Endothelial cell of umbilical vein (primary cell): ENCODE measurements around the gene GRM2. TPM values are rescaled to one million over a fixed set of nuclear protein-coding genes. Genes with fewer than 3 reads are reported as not detected.

Experiments used
- BruUV-seq: library from RNA; stranded (reverse); fragments of 400-500 nt; replicated peaks from 2 replicates; lab custom pipeline; 2021; lab: Mats Ljungman, UMichigan
- CTCF ChIA-PET: fragments of 300-600, 350-600 bp; sonication (Branson Sonifier 250); formaldehyde crosslinking; loops from one replicate; lab custom pipeline; 2021; ENCODE audit warnings: antibody characterized with exemption, inconsistent platforms; lab: Charles Lee
- POLR2A ChIA-PET: fragments of 300-600, 350-600 bp; sonication (Branson Sonifier 250); formaldehyde crosslinking; loops from one replicate; lab custom pipeline; 2021; ENCODE audit warnings: antibody characterized with exemption, inconsistent platforms; lab: Charles Lee
- DNase-seq: peaks from one replicate; pipeline ENCODE4 v3.0.0-alpha.2; 2011; ENCODE audit warnings: low read depth, low spot score
- FAIRE-seq: peaks from 2 replicates; lab custom pipeline; 2011; peaks lifted over from hg19 to GRCh38; lab: Jason Lieb, UNC
- H2AFZ ChIP-seq: 2 replicates; pipeline ENCODE4 v1.6.0; 2012; ENCODE audit warnings: low read depth, low read length, control low read depth, inconsistent platforms
- H3K27ac ChIP-seq: 2 replicates; pipeline ENCODE4 v1.5.1; 2011; ENCODE audit warnings: low read depth, mild to moderate bottlenecking, control low read depth, low read length, moderate library complexity; ENCODE audit not compliant: insufficient read depth
- H3K27me3 ChIP-seq, 2 experiments: 2 replicates each; pipeline versions ENCODE4 v1.6.0 to v1.6.1; 2011; ENCODE audit warnings: low read length in 2 of 2, mixed read lengths in 1 of 2; ENCODE audit not compliant: control insufficient read depth in 2 of 2, insufficient read depth in 2 of 2
- H3K36me3 ChIP-seq, 2 experiments: 2 replicates in 1 of 2; 3 replicates in 1 of 2; pipeline ENCODE4 v1.5.1; 2011; ENCODE audit warnings: low read length in 2 of 2, mild to moderate bottlenecking in 1 of 2, moderate library complexity in 1 of 2; ENCODE audit not compliant: control insufficient read depth in 2 of 2, insufficient read depth in 2 of 2; ENCODE audit errors: extremely low read depth in 1 of 2
- H3K4me1 ChIP-seq: 3 replicates; pipeline ENCODE4 v1.5.1; 2011; ENCODE audit warnings: mild to moderate bottlenecking, low read length; ENCODE audit not compliant: control insufficient read depth, insufficient read depth; ENCODE audit errors: extremely low read depth
- H3K4me2 ChIP-seq: 2 replicates; pipeline ENCODE4 v1.6.1; 2011; ENCODE audit warnings: low read length, control low read depth, mixed read lengths; ENCODE audit not compliant: insufficient read depth
- H3K4me3 ChIP-seq, 3 experiments: fragments of 200-600 bp in 1 of 3; sonication (generic), shearing (Covaris generic) in 1 of 3; replicated peaks in 1 of 3; 2 replicates each; pipeline ENCODE4 v1.5.1; 2011 to 2016; ENCODE audit warnings: control low read depth in 3 of 3, low read length in 3 of 3, mild to moderate bottlenecking in 2 of 3, inconsistent platforms in 1 of 3, low read depth in 1 of 3, moderate library complexity in 1 of 3; ENCODE audit not compliant: insufficient read depth in 1 of 3
- H3K79me2 ChIP-seq: 2 replicates; pipeline ENCODE4 v1.6.0; 2012; ENCODE audit warnings: low read length, inconsistent platforms; ENCODE audit not compliant: control insufficient read depth, insufficient read depth
- H3K9ac ChIP-seq: replicated peaks from 2 replicates; pipeline ENCODE3; 2011; ENCODE audit warnings: low read length, control low read depth; ENCODE audit not compliant: insufficient read depth; ENCODE audit errors: extremely low read depth
- H3K9me1 ChIP-seq: replicated peaks from 3 replicates; pipeline ENCODE4 v1.6.0; 2011; ENCODE audit warnings: mild to moderate bottlenecking, low read length; ENCODE audit not compliant: control insufficient read depth, insufficient read depth; ENCODE audit errors: extremely low read depth
- H3K9me3 ChIP-seq: replicated peaks from 2 replicates; pipeline ENCODE4 v1.5.1; 2012; ENCODE audit warnings: low read length, inconsistent platforms; ENCODE audit not compliant: control insufficient read depth, insufficient read depth
- H4K20me1 ChIP-seq: replicated peaks from 2 replicates; pipeline ENCODE3; 2011; ENCODE audit warnings: mild to moderate bottlenecking, low read length; ENCODE audit not compliant: control insufficient read depth, insufficient read depth; ENCODE audit errors: extremely low read depth
- EZH2 ChIP-seq: IDR thresholded peaks from 2 replicates; pipeline ENCODE4 v1.6.1; 2012; ENCODE audit warnings: borderline replicate concordance, low read depth, mild to moderate bottlenecking, moderate library complexity, low read length, inconsistent platforms; ENCODE audit not compliant: severe bottlenecking
- FOS ChIP-seq: IDR thresholded peaks from 2 replicates; pipeline ENCODE4 v1.6.1; 2011; ENCODE audit warnings: mild to moderate bottlenecking, low read length, moderate library complexity, borderline replicate concordance; ENCODE audit not compliant: insufficient read depth
- GATA2 ChIP-seq: IDR thresholded peaks from 2 replicates; pipeline ENCODE4 v1.7.0; 2011; ENCODE audit warnings: low read depth, mild to moderate bottlenecking, moderate library complexity, mixed read lengths, low read length; ENCODE audit not compliant: insufficient read length, insufficient read depth
- JUN ChIP-seq: IDR thresholded peaks from 2 replicates; pipeline ENCODE4 v1.6.1; 2011; ENCODE audit warnings: borderline replicate concordance, low read depth; ENCODE audit not compliant: insufficient read length, insufficient read depth
- POLR2A ChIP-seq: IDR thresholded peaks from 2 replicates; pipeline ENCODE4 v1.6.1; 2012; ENCODE audit warnings: low read depth, mild to moderate bottlenecking, control low read depth, low read length
- POLR2AphosphoS5 ChIP-seq: IDR thresholded peaks from 2 replicates; pipeline ENCODE4 v1.6.1; 2012; ENCODE audit warnings: low read depth, mild to moderate bottlenecking, control low read depth, low read length, moderate library complexity; ENCODE audit not compliant: insufficient read depth
- dilution Hi-C: fragments of 300-500 bp; cut with MboI; formaldehyde crosslinking; loops from one replicate; pipeline ENCODE4 v1.15.0; 2019; ENCODE audit warnings: low sequenced_read_pairs; ENCODE audit not compliant: extremely low pct_ligation_motif_present
- intact Hi-C: fragments of 100-400 bp; cut with micrococcal nuclease; formaldehyde crosslinking; loops from one replicate; pipeline ENCODE4 v1.10.0; 2022
- polyA plus RNA-seq, 4 experiments: library from polyadenylated mRNA; depleted of rRNA in 3 of 4; stranded (reverse) in 3 of 4; unstranded in 1 of 4; fragments of >200 nt; gene quantifications; 2 replicates each; pipeline versions ENCODE4 v1.2.1 to v1.2.3, GENCODE V29; 2011 to 2012; ENCODE audit warnings: missing spikeins in 1 of 4
- small RNA-seq: library from RNA; depleted of rRNA; stranded (forward); fragments of <200 nt; gene quantifications from one replicate; pipeline ENCODE3, GENCODE V24; 2012; ENCODE audit warnings: low replicate concordance, low read depth; ENCODE audit not compliant: insufficient read depth, insufficient read length
- total RNA-seq: library from RNA; stranded (reverse); gene quantifications from 2 replicates; pipeline ENCODE4 v1.2.3, GENCODE V29; 2021
- TF ChIP-seq, protein P1 (sequence below): IDR thresholded peaks from 2 replicates; pipeline ENCODE4 v1.6.1; 2011; ENCODE audit not compliant: insufficient read depth, insufficient read length
- TF ChIP-seq, protein P2 (sequence below), 2 donors: IDR thresholded peaks; 1 replicate in 1 of 2; 2 replicates in 1 of 2; pipeline ENCODE4 v1.5.1; 2011; ENCODE audit warnings: low read length in 2 of 2, mild to moderate bottlenecking in 2 of 2, moderate library complexity in 2 of 2, control low read depth in 1 of 2, inconsistent platforms in 1 of 2, low read depth in 1 of 2; ENCODE audit not compliant: insufficient read depth in 1 of 2; ENCODE audit errors: extremely low read depth in 1 of 2

The GRM2 gene
- total and polyA plus RNA-seq, 2 donors (not counting 3 experiments of a cell fraction or from before 2014, with no cell fraction given), result 0.10 to 0.51 TPM

DNA sequence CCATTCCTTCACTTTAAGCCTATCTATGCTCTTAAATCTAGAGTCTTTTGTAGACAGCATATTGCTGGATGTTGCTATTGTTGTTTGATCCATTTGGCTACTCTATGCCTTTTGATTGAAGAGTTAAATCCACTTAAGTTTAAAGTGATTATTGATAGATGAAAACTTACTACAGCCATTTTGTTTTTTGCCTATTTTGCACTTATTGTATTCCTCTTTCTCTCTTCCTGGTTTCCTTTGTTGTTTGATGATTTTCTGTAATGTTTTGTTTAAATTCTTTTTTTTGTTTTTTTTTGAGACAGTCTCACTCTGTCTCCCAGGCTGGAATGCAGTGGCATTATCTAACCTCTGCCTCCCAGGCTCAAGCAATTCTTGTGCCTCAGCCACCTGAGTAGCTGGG, 52.3 kb downstream of the GRM2 start:
- Histone ChIP-seq H3K9me1 (no peaks in the 10 kb centered on the region), H2AFZ (no peak overlapping the region), H3K36me3 (no peaks in the 10 kb centered on the region), H3K9me3 (no peaks in the 10 kb centered on the region), H3K4me2 (no peak overlapping the region), H3K27me3 (no peaks in the 10 kb centered on the region), H4K20me1 (no peaks in the 10 kb centered on the region), H3K27ac (no peak overlapping the region), H3K4me3 (no peak overlapping the region), H3K4me1 (no peaks in the 10 kb centered on the region), H3K79me2 (no peaks in the 10 kb centered on the region), H3K9ac (no peak overlapping the region)
- ChIA-PET POLR2A (no interaction called here), CTCF (no interaction called here)
- no peak for DNase-seq
- no peak for FAIRE-seq
- intact Hi-C loops, result no loop called here
- TF ChIP-seq FOS, result no peak
- no peak for TF ChIP-seq JUN
- no peak for TF ChIP-seq POLR2A
- TF ChIP-seq POLR2AphosphoS5, result no peak
- TF ChIP-seq, protein P1, sequence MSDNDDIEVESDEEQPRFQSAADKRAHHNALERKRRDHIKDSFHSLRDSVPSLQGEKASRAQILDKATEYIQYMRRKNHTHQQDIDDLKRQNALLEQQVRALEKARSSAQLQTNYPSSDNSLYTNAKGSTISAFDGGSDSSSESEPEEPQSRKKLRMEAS, result no peak
- TF ChIP-seq GATA2, result no peak
- TF ChIP-seq, protein P2, sequence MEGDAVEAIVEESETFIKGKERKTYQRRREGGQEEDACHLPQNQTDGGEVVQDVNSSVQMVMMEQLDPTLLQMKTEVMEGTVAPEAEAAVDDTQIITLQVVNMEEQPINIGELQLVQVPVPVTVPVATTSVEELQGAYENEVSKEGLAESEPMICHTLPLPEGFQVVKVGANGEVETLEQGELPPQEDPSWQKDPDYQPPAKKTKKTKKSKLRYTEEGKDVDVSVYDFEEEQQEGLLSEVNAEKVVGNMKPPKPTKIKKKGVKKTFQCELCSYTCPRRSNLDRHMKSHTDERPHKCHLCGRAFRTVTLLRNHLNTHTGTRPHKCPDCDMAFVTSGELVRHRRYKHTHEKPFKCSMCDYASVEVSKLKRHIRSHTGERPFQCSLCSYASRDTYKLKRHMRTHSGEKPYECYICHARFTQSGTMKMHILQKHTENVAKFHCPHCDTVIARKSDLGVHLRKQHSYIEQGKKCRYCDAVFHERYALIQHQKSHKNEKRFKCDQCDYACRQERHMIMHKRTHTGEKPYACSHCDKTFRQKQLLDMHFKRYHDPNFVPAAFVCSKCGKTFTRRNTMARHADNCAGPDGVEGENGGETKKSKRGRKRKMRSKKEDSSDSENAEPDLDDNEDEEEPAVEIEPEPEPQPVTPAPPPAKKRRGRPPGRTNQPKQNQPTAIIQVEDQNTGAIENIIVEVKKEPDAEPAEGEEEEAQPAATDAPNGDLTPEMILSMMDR (IDR thresholded peaks at IDR 0.05; ENCODE audit: extremely low read depth in 1 of 2, insufficient read depth in 1 of 2, low read depth in 1 of 2, low read length in 2 of 2), result no peak
- TF ChIP-seq EZH2, result no peak
- dilution Hi-C loops, result no loop called here
- no TSS peak for BruUV-seq

Small RNA genes lying within 50 kb of the gene (small RNA-seq; reads per million reads assigned to genes)
- gene RNA5SP132, result 0.88 reads per million

Other genes starting within 250 kb of the GRM2 start
- gene DCAF1, start 207.1 kb upstream of the GRM2 start, total RNA-seq, result 21.1 and 22.0 TPM in 2 replicates
- 5.5 and 7.8 TPM in 2 replicates for gene DCAF1, start 207.1 kb upstream of the GRM2 start, polyA plus RNA-seq
- gene RAD54L2, start 168.3 kb upstream of the GRM2 start, total RNA-seq, result 31.1 and 32.5 TPM in 2 replicates
- gene RAD54L2, start 168.3 kb upstream of the GRM2 start, polyA plus RNA-seq, result 7.0 and 7.6 TPM in 2 replicates
- 26.3 and 29.0 TPM in 2 replicates for gene TEX264, start 35.8 kb upstream of the GRM2 start, total RNA-seq
- 89.7 and 114 TPM in 2 replicates for gene TEX264, start 35.8 kb upstream of the GRM2 start, polyA plus RNA-seq
- not detected in 2 replicates for gene IQCF6, start 72.2 kb downstream of the GRM2 start, total RNA-seq
- not detected in 2 replicates for gene IQCF6, start 72.2 kb downstream of the GRM2 start, polyA plus RNA-seq
- gene IQCF2, start 154.5 kb downstream of the GRM2 start, total RNA-seq, result not detected in 2 replicates
- not detected in 2 replicates for gene IQCF2, start 154.5 kb downstream of the GRM2 start, polyA plus RNA-seq
- not detected in 2 replicates for gene IQCF5, start 168.5 kb downstream of the GRM2 start, total RNA-seq
- not detected in 2 replicates for gene IQCF5, start 168.5 kb downstream of the GRM2 start, polyA plus RNA-seq
- gene IQCF1, start 196.3 kb downstream of the GRM2 start, total RNA-seq, result not detected in 2 replicates
- not detected in 2 replicates for gene IQCF1, start 196.3 kb downstream of the GRM2 start, polyA plus RNA-seq
- gene RRP9, start 234.8 kb downstream of the GRM2 start, total RNA-seq, result 23.8 and 30.1 TPM in 2 replicates
- 26.0 and 30.7 TPM in 2 replicates for gene RRP9, start 234.8 kb downstream of the GRM2 start, polyA plus RNA-seq
- 10.0 and 11.0 TPM in 2 replicates for gene PARP3, start 235.3 kb downstream of the GRM2 start, total RNA-seq
- gene PARP3, start 235.3 kb downstream of the GRM2 start, polyA plus RNA-seq, result 13.3 and 13.8 TPM in 2 replicates
- 0.15 TPM in 1 of 2 replicates, not detected in the other for gene GPR62, start 248.3 kb downstream of the GRM2 start, total RNA-seq
- 0.04 TPM in 1 of 2 replicates, not detected in the other for gene GPR62, start 248.3 kb downstream of the GRM2 start, polyA plus RNA-seq